SK-N-SH treated with all-trans-retinoic acid at 6 μM for 48 hours (cell line): ENCODE results near the gene TACR1.
"Not testable (repeated sequence)": the region's sequence is repeated elsewhere in the genome, so short reads cannot be mapped to it uniquely, and the experiment has no call there.

Source experiments
- CSDC2 ChIP-seq: fragments of 250-450 bp; sonication (Bioruptor Pico); IDR thresholded peaks from 2 replicates; pipeline ENCODE4 v1.5.0; 2020; ENCODE audit warnings: mild to moderate bottlenecking, moderate library complexity
- OSR1 ChIP-seq: fragments of 250-450 bp; sonication (Bioruptor Pico); IDR thresholded peaks from 2 replicates; pipeline ENCODE4 v1.8.0; 2022; ENCODE audit warnings: moderate library complexity, mild to moderate bottlenecking, inconsistent platforms
- ZNF8 ChIP-seq: fragments of 450-650 bp; formaldehyde crosslinking; IDR thresholded peaks from 2 replicates; pipeline ENCODE4 v1.5.0; 2020; ENCODE audit warnings: mild to moderate bottlenecking, moderate library complexity

GRCh38 chr2:75248581-75248980 is 49.3 kb upstream of the TACR1 start:
- TF ChIP-seq ZNF8 (CRISPR knock-in tag); CSDC2 (CRISPR knock-in tag); OSR1: not testable (repeated sequence)
